HG03457 (cell line): ENCODE measurements around the gene PTPRN.
"Not testable (repeated sequence)": the region's sequence is repeated elsewhere in the genome, so short reads cannot be mapped to it uniquely, and the experiment has no call there.

Experiments used
- ATAC-seq: cut with Tn5 transposase; IDR thresholded peaks from one replicate; pipeline ENCODE4 v1.9.1; 2021; ENCODE audit warnings: moderate number of reproducible peaks; ENCODE audit not compliant: unreplicated experiment

PTPRN gene

GRCh38 chr2:219289195-219289536, 20.0 kb downstream of the PTPRN start:
- ATAC-seq: no peak

- no peak for ATAC-seq
Observed at GRCh38 chr2:219287580-219288265, 21.5 kb downstream of the PTPRN start.

DNA sequence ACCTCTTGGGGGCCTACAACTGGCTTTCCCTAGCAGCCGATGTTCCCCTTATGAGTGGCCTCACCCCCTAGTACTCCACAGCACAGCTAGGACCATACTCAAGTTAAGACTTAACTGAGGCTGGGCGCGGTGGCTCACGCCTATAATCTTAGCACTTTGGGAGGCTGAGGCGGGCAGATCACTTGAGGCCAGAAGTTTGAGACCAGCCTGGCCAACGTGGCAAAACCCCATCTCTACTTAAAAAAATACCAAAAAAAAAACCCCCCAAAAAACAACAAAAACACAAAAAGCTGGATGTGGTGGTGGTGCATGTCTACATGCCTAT, 22.1 kb downstream of the PTPRN start:
- ATAC-seq: not testable (repeated sequence)

GRCh38 chr2:219286436-219287115, 22.6 kb downstream of the PTPRN start:
- no peak for ATAC-seq

- no peak for ATAC-seq
Observed at GRCh38 chr2:219285894-219286425, 23.2 kb downstream of the PTPRN start.

- no peak for ATAC-seq
Observed at GRCh38 chr2:219285373-219285735, 23.8 kb downstream of the PTPRN start.

DNA sequence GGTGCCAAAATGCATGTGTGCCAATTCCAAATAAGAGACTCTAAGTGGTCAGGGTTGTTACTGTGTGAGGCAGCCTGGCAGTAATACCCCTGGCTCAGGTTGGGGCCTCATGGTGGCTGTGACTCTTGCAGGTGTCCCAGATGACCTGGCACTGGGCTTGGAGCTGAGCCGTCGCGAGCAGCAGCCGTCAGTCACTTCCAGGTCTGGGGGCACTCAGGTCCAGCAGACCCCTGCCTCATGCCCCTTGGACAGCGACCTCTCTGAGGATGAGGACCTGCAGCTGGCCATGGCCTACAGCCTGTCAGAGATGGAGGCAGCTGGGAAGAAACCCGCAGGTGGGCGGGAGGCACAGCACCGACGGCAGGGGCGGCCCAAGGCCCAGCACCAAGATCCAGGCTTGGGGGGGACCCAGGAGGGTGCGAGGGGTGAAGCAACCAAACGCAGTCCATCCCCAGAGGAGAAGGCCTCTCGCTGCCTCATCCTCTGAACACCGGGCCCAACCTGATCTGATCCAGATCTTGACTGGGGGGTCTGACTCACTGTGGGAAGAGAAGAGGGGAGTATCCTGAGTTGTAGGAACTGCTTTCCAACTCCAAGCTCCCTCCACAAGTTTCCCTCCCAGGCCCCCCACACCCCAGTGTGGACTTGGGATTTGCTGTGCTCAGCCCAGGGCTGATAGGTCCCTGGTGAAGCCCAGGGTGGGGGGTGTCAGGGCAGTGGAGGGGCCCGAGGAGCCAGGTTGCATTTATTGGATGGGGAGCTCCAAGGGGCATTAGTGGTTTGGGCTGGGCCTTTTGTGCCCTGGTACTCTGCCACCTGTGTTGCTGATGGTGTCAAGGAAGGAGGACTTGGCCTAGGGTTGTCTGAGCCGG, 24.5 kb downstream of the PTPRN start:
- ATAC-seq: no peak

GRCh38 chr2:219282943-219283581, 26.1 kb downstream of the PTPRN start:
- no peak for ATAC-seq

- no peak for ATAC-seq
Observed at GRCh38 chr2:219282375-219282774, 26.8 kb downstream of the PTPRN start.

GRCh38 chr2:219281588-219281987, 27.6 kb downstream of the PTPRN start:
- no peak for ATAC-seq

DNA sequence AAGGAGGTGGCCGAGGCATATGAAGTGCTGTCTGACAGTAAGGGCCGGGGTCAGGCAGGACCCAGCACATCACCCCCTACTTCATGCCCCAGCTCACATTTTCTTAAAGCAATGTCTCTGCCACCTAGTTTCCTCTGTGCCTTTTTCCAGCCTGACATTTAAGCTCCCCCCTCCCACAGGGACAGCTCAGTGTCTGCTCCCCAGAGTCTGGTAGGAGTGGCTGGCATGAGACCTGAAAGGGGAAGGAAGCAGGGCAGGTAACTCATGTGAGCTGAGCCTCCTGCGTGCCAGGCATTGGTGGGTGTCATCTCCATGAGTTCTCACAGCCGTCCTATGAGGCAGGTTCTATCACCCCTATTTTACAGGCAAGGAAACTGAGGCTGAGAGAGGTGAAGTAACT, 28.6 kb downstream of the PTPRN start:
- ATAC-seq: no peak

DNA sequence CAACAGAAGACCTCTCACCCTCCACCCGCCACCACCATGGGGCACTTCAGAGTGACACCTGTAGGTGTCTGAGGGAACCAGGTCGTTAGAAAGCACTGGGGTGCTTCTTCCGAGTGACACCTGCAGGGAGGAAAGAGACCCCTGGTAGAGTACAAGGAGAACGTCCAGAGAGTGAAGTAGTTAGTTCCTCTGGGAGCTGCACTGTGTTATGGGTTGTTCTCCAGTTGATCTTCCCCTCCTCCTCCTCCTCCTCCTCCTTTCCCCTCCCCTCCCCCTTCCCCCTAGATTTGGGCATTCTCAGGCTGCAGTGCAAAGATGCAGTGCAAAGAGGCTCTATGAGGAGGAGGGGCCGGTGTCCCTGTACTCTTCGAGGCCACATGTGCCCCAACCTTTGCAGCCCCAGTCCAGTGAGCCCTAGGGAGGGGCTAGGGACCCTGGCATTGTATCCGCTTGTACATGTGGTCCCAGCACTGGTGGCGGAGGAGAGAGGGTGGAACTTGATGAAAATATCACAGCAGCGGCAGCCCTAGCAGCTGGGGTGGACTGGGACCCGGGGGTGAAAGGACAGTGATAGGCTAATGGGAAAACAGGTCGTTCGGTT, 29.2 kb downstream of the PTPRN start:
- ATAC-seq: no peak

DNA sequence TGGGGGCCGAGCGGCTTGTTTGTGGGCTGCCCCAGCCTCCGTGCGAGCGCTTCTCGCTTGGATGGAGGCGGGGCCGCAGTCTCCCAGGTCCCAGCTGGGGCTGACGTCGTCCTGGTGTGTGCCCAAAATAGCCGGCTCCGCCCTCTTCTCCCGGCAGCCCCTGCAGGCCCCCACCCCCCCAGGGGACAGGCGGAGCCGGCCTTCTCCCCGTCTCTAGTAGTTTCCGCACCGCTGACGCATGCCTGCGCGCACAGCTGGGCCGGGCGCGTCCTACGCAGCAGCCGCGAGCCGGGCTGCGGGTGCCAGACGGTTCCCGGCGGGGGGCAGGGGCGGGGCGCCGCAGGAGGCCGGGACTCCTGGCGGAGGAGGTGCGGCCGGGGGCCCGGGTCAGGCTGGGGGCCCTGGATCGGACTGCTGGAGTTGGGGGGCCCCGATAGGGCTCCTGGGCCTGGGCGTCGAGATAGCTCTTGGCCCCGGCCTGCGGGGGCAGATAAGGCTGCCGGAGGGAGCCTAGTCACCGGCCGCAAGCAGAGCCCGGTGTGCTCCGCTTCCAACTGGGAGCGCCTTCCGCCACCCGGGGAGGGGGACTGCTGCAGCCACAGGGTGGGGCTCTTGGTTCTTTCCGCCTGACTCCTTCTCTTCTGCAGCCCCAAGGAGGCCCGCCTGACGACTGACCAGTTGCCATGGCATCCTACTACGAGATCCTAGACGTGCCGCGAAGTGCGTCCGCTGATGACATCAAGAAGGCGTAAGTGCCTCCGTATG, 29.9 kb downstream of the PTPRN start, which contains the start of gene DNAJB2:
Gene DNAJB2, plus strand, starts transcription at position 216 of the 765 bp plus-strand sequence. Its CDS starts 468 bp downstream, at position 684.
- ATAC-seq: peak; percentile 79

DNA sequence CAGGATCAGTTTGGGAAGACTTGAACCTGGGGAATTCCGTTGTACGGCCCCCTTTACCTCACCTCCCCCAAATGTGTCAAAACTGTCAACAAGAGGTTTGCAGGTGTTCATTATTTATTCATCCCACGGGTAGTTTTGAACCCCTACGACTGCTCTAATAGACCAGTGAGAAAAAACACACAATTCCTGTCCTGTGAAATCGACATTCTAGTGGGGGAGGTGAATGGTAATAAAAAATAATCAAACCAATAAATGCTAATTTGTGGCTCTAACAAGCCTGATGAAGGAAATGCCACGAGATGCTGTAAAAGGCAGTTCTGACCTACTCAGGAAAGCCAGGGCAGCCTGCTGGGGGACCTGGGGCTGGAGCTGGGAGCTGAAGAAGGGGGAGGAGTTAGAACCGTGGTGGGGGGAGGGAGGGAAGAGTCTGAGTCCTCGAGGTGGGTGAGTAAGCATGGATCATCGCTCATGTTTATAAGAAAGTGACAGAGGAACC, 30.5 kb downstream of the PTPRN start:
- ATAC-seq: no peak

GRCh38 chr2:219277703-219278654, 31.2 kb downstream of the PTPRN start:
- ATAC-seq: no peak

GRCh38 chr2:219274361-219274921, 34.8 kb downstream of the PTPRN start:
- no peak for ATAC-seq

- ATAC-seq: no peak
Observed at GRCh38 chr2:219273937-219274336, 35.3 kb downstream of the PTPRN start.

DNA sequence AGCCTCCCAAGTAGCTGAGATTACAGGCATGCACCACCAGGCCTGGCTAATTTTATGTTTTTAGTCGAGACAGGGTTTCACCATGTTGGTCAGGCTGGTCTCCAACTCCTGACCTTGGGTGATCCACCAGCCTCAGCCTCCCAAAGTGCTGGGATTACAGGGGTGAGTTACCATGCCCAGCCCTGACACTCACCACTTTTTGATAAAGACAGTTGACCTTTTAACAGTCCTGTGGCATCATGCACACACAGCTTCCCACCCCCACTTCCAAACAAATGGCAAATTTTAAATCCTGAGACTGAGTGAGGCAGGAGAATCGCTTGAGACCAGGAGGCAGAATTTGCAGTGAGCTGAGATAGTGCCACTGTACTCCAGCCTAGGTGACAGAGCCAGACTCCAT, 36.2 kb downstream of the PTPRN start:
- no peak for ATAC-seq
